Panc1 (cell line): Measurements from ENCODE around the gene CGREF1. TPM values are rescaled to one million over a fixed set of nuclear protein-coding genes. Genes with fewer than 3 reads are reported as not detected.
A peak's percentile ranks its signal among the peaks of the same experiment; 100 is the strongest.

ENCODE experiments used
- ATAC-seq: fragments of 200-7000 bp; cut with Tn5 transposase; 2 replicates; pipeline ENCODE4 v1.9.1; 2020; ENCODE audit warnings: mild to moderate bottlenecking, moderate library complexity
- BruUV-seq: library from RNA; stranded (reverse); fragments of 400-500 nt; replicated peaks from 2 replicates; lab custom pipeline; 2021; lab: Mats Ljungman, UMichigan
- CTCF ChIA-PET: fragments of 300-600 bp; sonication (Branson Sonifier 250); formaldehyde crosslinking; loops from one replicate; lab custom pipeline; 2022; ENCODE audit warnings: antibody characterized with exemption; lab: Charles Lee
- POLR2A ChIA-PET: fragments of 300-600 bp; sonication (Branson Sonifier 250); formaldehyde crosslinking; loops from one replicate; lab custom pipeline; 2022; ENCODE audit warnings: antibody characterized with exemption; lab: Charles Lee
- DNase-seq: peaks from one replicate; pipeline ENCODE4 v3.0.0-alpha.2; 2010; ENCODE audit warnings: low read depth, low spot score
- H3K27ac ChIP-seq: 2 replicates; pipeline ENCODE4 v1.5.1; 2011; ENCODE audit warnings: mild to moderate bottlenecking, low read length, inconsistent platforms
- H3K27me3 ChIP-seq: fragments of 200-500 bp; sonication (Bioruptor generic); 2 replicates; pipeline ENCODE4 v1.6.0; 2014; ENCODE audit warnings: low read length, inconsistent platforms; ENCODE audit not compliant: control insufficient read depth, insufficient read depth
- H3K36me3 ChIP-seq: fragments of 200-500 bp; sonication (Bioruptor generic); 2 replicates; pipeline ENCODE4 v1.5.1; 2014; ENCODE audit warnings: inconsistent platforms, mild to moderate bottlenecking, low read length, moderate library complexity; ENCODE audit not compliant: control insufficient read depth, insufficient read depth
- H3K4me1 ChIP-seq: 2 replicates; pipeline ENCODE4 v1.5.1; 2011; ENCODE audit warnings: inconsistent platforms, mild to moderate bottlenecking, low read length, moderate library complexity; ENCODE audit not compliant: control insufficient read depth, insufficient read depth
- H3K4me3 ChIP-seq, 2 experiments: 2 replicates each; pipeline ENCODE4 v1.5.1; 2011 to 2012; ENCODE audit warnings: low read depth in 2 of 2, low read length in 2 of 2, mild to moderate bottlenecking in 2 of 2, inconsistent platforms in 1 of 2, moderate library complexity in 1 of 2
- H3K9me3 ChIP-seq: fragments of 200-500 bp; sonication (Bioruptor generic); 2 replicates; pipeline ENCODE4 v1.5.1; 2014; ENCODE audit warnings: low read depth, mild to moderate bottlenecking, inconsistent platforms, low read length, moderate library complexity; ENCODE audit not compliant: control insufficient read depth, insufficient read depth
- POLR2AphosphoS5 ChIP-seq: IDR thresholded peaks from 2 replicates; pipeline ENCODE4 v1.6.1; 2012; ENCODE audit warnings: mild to moderate bottlenecking, low read depth, low read length, moderate library complexity
- SIN3A ChIP-seq: IDR thresholded peaks from 2 replicates; pipeline ENCODE4 v1.6.1; 2012; ENCODE audit warnings: low read depth, mild to moderate bottlenecking, low read length, moderate library complexity, borderline replicate concordance; ENCODE audit not compliant: insufficient read depth
- TCF7L2 ChIP-seq: IDR thresholded peaks from 2 replicates; pipeline ENCODE4 v1.6.1; 2011; ENCODE audit warnings: mild to moderate bottlenecking, low read depth, low read length, inconsistent platforms
- in situ Hi-C: cut with HindIII; loops from 2 replicates; pipeline ENCODE4 v1.10.0; 2016; ENCODE audit warnings: low sequenced_read_pairs, low pct_unique_long_range_greater_than_20kb
- intact Hi-C: fragments of 100-400 bp; cut with micrococcal nuclease; formaldehyde crosslinking; loops from one replicate; pipeline ENCODE4 v1.10.0; 2022; ENCODE audit not compliant: unreplicated experiment
- total RNA-seq: library from RNA; stranded (reverse); gene quantifications from one replicate; pipeline ENCODE4 v1.2.1, GENCODE V29; 2021; ENCODE audit not compliant: unreplicated experiment
- TF ChIP-seq, protein P1 (sequence below): fragments of 450-650 bp; IDR thresholded peaks from 2 replicates; pipeline ENCODE4 v1.5.1; 2017; ENCODE audit warnings: mild to moderate bottlenecking
- TF ChIP-seq, protein P2 (sequence below), 2 experiments: IDR thresholded peaks; 2 replicates each; pipeline ENCODE4 v1.6.1; 2011 to 2012; ENCODE audit warnings: low read depth in 2 of 2, control low read depth in 1 of 2, low read length in 1 of 2, mild to moderate bottlenecking in 1 of 2, moderate library complexity in 1 of 2; ENCODE audit not compliant: insufficient read depth in 1 of 2

CGREF1 gene
- total RNA-seq, 1 experiment from 2014 or later, result 10.1 TPM

- intact Hi-C loops, result no loop called here
- ChIA-PET POLR2A (interaction anchor here (0.6 kb wide), 1 partner anchor 176 kb away, joined by 4 read pairs; no protein-coding TSS in a partner anchor), CTCF (interaction anchor here (0.9 kb wide), 1 partner anchor 65 kb away, joined by 3 read pairs; no protein-coding TSS in a partner anchor)
- H3K27ac ChIP-seq, result peak within 1 kb of the TSS; percentile 89
- peaks cover 4% of the 10 kb centered on the region; the same call in 1 of the 2 replicates for H3K36me3 ChIP-seq
- H3K4me3 ChIP-seq, result peak within 1 kb of the TSS; percentile 94 to 97
- BruUV-seq, result no TSS peak
- H3K4me1 ChIP-seq, result peaks cover 5% of the 10 kb centered on the region
- in situ Hi-C loops, result no loop called here
- DNase-seq (peak; percentile 88), ATAC-seq (peak; percentile 98)
- no peaks in the 10 kb centered on the region for H3K27me3 ChIP-seq
- TF ChIP-seq, protein P1, sequence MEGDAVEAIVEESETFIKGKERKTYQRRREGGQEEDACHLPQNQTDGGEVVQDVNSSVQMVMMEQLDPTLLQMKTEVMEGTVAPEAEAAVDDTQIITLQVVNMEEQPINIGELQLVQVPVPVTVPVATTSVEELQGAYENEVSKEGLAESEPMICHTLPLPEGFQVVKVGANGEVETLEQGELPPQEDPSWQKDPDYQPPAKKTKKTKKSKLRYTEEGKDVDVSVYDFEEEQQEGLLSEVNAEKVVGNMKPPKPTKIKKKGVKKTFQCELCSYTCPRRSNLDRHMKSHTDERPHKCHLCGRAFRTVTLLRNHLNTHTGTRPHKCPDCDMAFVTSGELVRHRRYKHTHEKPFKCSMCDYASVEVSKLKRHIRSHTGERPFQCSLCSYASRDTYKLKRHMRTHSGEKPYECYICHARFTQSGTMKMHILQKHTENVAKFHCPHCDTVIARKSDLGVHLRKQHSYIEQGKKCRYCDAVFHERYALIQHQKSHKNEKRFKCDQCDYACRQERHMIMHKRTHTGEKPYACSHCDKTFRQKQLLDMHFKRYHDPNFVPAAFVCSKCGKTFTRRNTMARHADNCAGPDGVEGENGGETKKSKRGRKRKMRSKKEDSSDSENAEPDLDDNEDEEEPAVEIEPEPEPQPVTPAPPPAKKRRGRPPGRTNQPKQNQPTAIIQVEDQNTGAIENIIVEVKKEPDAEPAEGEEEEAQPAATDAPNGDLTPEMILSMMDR, result no peak
- TF ChIP-seq POLR2AphosphoS5 (peak; percentile 91), SIN3A (0 out of 2 replicates have a peak, but pooled peaks have one; percentile 33), TCF7L2 (no peak)
- TF ChIP-seq, protein P2, sequence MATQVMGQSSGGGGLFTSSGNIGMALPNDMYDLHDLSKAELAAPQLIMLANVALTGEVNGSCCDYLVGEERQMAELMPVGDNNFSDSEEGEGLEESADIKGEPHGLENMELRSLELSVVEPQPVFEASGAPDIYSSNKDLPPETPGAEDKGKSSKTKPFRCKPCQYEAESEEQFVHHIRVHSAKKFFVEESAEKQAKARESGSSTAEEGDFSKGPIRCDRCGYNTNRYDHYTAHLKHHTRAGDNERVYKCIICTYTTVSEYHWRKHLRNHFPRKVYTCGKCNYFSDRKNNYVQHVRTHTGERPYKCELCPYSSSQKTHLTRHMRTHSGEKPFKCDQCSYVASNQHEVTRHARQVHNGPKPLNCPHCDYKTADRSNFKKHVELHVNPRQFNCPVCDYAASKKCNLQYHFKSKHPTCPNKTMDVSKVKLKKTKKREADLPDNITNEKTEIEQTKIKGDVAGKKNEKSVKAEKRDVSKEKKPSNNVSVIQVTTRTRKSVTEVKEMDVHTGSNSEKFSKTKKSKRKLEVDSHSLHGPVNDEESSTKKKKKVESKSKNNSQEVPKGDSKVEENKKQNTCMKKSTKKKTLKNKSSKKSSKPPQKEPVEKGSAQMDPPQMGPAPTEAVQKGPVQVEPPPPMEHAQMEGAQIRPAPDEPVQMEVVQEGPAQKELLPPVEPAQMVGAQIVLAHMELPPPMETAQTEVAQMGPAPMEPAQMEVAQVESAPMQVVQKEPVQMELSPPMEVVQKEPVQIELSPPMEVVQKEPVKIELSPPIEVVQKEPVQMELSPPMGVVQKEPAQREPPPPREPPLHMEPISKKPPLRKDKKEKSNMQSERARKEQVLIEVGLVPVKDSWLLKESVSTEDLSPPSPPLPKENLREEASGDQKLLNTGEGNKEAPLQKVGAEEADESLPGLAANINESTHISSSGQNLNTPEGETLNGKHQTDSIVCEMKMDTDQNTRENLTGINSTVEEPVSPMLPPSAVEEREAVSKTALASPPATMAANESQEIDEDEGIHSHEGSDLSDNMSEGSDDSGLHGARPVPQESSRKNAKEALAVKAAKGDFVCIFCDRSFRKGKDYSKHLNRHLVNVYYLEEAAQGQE (IDR thresholded peaks at IDR 0.05; ENCODE audit: insufficient read depth in 1 of 2, low read depth in 2 of 2, low read length in 1 of 2), result no peak
- H3K9me3 ChIP-seq, result no peaks in the 10 kb centered on the region
These were observed 15.2 kb upstream of the CGREF1 start, which contains the start of gene PREB for GRCh38 chr2:27133905-27134780. Gene PREB, minus strand, starts transcription at chr2:27134636. Its CDS starts 215 bp downstream, at chr2:27134421.

GRCh38 chr2:27133195-27133875 is 14.4 kb upstream of the CGREF1 start:
- ChIA-PET CTCF (interaction anchor here (0.9 kb wide), 1 partner anchor 66 kb away, joined by 3 read pairs; no protein-coding TSS in a partner anchor), POLR2A (no interaction called here)
- H3K4me1 ChIP-seq, result peaks cover 5% of the 10 kb centered on the region
- in situ Hi-C loops, result no loop called here
- peaks cover 4% of the 10 kb centered on the region; the same call in 1 of the 2 replicates for H3K36me3 ChIP-seq
- peak overlapping the region; percentile 84 for H3K27ac ChIP-seq
- H3K9me3 ChIP-seq, result no peaks in the 10 kb centered on the region
- ATAC-seq (no peak), DNase-seq (no peak)
- H3K4me3 ChIP-seq, result peak overlapping the region; percentile 94 to 97
- no TSS peak for BruUV-seq
- TF ChIP-seq, protein P1, result no peak
- TF ChIP-seq TCF7L2 (no peak), POLR2AphosphoS5 (no peak), SIN3A (no peak)
- TF ChIP-seq, protein P2 (IDR thresholded peaks at IDR 0.05; ENCODE audit: insufficient read depth in 1 of 2, low read depth in 2 of 2, low read length in 1 of 2), result no peak
- no peaks in the 10 kb centered on the region for H3K27me3 ChIP-seq
- intact Hi-C loops, result no loop called here
